CD14-positive monocyte (primary cell): Measurements from ENCODE around the gene ZDHHC4. TPM values are rescaled to one million over a fixed set of nuclear protein-coding genes. Genes with fewer than 3 reads are reported as not detected.

Experiments used
- DNase-seq, 3 donors: peaks; one replicate each; pipeline ENCODE4 v3.0.0-alpha.2; 2011 to 2022
- H2AFZ ChIP-seq: 2 replicates; pipeline ENCODE4 v1.6.0; 2012; ENCODE audit warnings: mild to moderate bottlenecking, low read depth, low read length, inconsistent platforms; ENCODE audit not compliant: insufficient read depth, poor library complexity, severe bottlenecking
- H3K27ac ChIP-seq, 2 donors: 1 replicate in 1 of 2; 2 replicates in 1 of 2; pipeline ENCODE4 v1.5.1; 2012 to 2013; ENCODE audit warnings: low read length in 2 of 2, control low read depth in 1 of 2, inconsistent platforms in 1 of 2, low read depth in 1 of 2, mild to moderate bottlenecking in 1 of 2
- H3K27me3 ChIP-seq, 2 donors: one replicate each; pipeline versions ENCODE4 v1.6.0 to v1.6.1; 2011 to 2013; ENCODE audit warnings: low read length in 2 of 2; ENCODE audit not compliant: control insufficient read depth in 2 of 2, insufficient read depth in 2 of 2
- H3K36me3 ChIP-seq, 2 donors: replicated peaks in 1 of 2; 1 replicate in 1 of 2; 2 replicates in 1 of 2; pipeline versions ENCODE4 v1.5.1 to v1.6.1; 2012 to 2013; ENCODE audit warnings: low read length in 2 of 2, control low read depth in 1 of 2, inconsistent platforms in 1 of 2, mild to moderate bottlenecking in 1 of 2; ENCODE audit not compliant: insufficient read depth in 2 of 2, control insufficient read depth in 1 of 2
- H3K4me1 ChIP-seq, 2 donors: 1 replicate in 1 of 2; 2 replicates in 1 of 2; pipeline versions ENCODE4 v1.5.1 to v1.6.1; 2012 to 2013; ENCODE audit warnings: low read length in 2 of 2, control low read depth in 1 of 2, inconsistent platforms in 1 of 2, mild to moderate bottlenecking in 1 of 2, moderate library complexity in 1 of 2; ENCODE audit not compliant: insufficient read depth in 2 of 2, control insufficient read depth in 1 of 2
- H3K4me2 ChIP-seq: replicated peaks from 2 replicates; pipeline ENCODE3; 2012; ENCODE audit warnings: low read length, moderate library complexity, mild to moderate bottlenecking; ENCODE audit not compliant: poor library complexity, severe bottlenecking; ENCODE audit errors: extremely low read depth
- H3K4me3 ChIP-seq, 3 experiments: fragments of 200-600 bp in 1 of 3; sonication (generic) in 1 of 3; replicated peaks in 1 of 3; 1 replicate in 2 of 3; 2 replicates in 1 of 3; pipeline ENCODE4 v1.5.1; 2011 to 2013; ENCODE audit warnings: low read length in 3 of 3, mild to moderate bottlenecking in 3 of 3, control low read depth in 2 of 3, low read depth in 2 of 3, inconsistent platforms in 1 of 3, moderate library complexity in 1 of 3
- H3K79me2 ChIP-seq: 2 replicates; pipeline ENCODE4 v1.6.0; 2012; ENCODE audit warnings: mild to moderate bottlenecking, control low read depth, inconsistent platforms, low read length, moderate library complexity; ENCODE audit not compliant: insufficient read depth
- H3K9ac ChIP-seq: 2 replicates; pipeline ENCODE4 v1.6.0; 2017; ENCODE audit warnings: low read length, mild to moderate bottlenecking; ENCODE audit not compliant: insufficient read depth, poor library complexity, severe bottlenecking
- H3K9me3 ChIP-seq, 2 donors: replicated peaks in 1 of 2; 1 replicate in 1 of 2; 2 replicates in 1 of 2; pipeline versions ENCODE4 v1.5.1 to v1.6.1; 2012 to 2013; ENCODE audit warnings: low read length in 2 of 2, control low read depth in 1 of 2; ENCODE audit not compliant: control insufficient read depth in 1 of 2, insufficient read depth in 1 of 2
- H4K20me1 ChIP-seq: 2 replicates; pipeline ENCODE4 v1.6.0; 2012; ENCODE audit warnings: mild to moderate bottlenecking, low read length, control low read depth, moderate library complexity; ENCODE audit not compliant: insufficient read depth
- H3K27ac Mint-ChIP-seq, 7 donors: one replicate each; pipeline ENCODE4 v1.8.0; 2020; ENCODE audit warnings: mild to moderate bottlenecking in 7 of 7, mixed read lengths in 7 of 7, moderate library complexity in 6 of 7, inconsistent platforms in 2 of 7
- H3K27me3 Mint-ChIP-seq, 3 donors: one replicate each; pipeline ENCODE4 v1.8.0; 2021 to 2022; ENCODE audit warnings: low read depth in 3 of 3, mild to moderate bottlenecking in 3 of 3, mixed read lengths in 3 of 3, moderate library complexity in 3 of 3, inconsistent platforms in 1 of 3
- H3K36me3 Mint-ChIP-seq, 2 donors: one replicate each; pipeline ENCODE4 v1.8.0; 2020; ENCODE audit warnings: mixed read lengths in 2 of 2, inconsistent platforms in 1 of 2, mild to moderate bottlenecking in 1 of 2
- H3K4me1 Mint-ChIP-seq: one replicate; pipeline ENCODE4 v1.8.0; 2020; ENCODE audit warnings: mild to moderate bottlenecking, mixed read lengths
- H3K4me3 Mint-ChIP-seq, 2 donors: one replicate each; pipeline ENCODE4 v1.8.0; 2020; ENCODE audit warnings: mild to moderate bottlenecking in 2 of 2, mixed read lengths in 2 of 2, moderate library complexity in 1 of 2
- H3K9me3 Mint-ChIP-seq, 7 donors: one replicate each; pipeline ENCODE4 v1.8.0; 2020 to 2022; ENCODE audit warnings: mixed read lengths in 7 of 7, mild to moderate bottlenecking in 6 of 7, moderate library complexity in 6 of 7, inconsistent platforms in 2 of 7
- WGBS: methylation state at CpG from one replicate; pipeline ENCODE4 v1.1.5; 2013; ENCODE audit warnings: missing lambda C conversion rate; ENCODE audit not compliant: insufficient coverage; 5-methylcytosine and 5-hydroxymethylcytosine counted together
- intact Hi-C, 2 donors: fragments of 100-400 bp; cut with micrococcal nuclease; formaldehyde crosslinking; loops; one replicate each; pipeline versions ENCODE4 v1.15.0 to v1.15.1; 2023
- polyA plus RNA-seq, 3 donors: library from polyadenylated mRNA; depleted of rRNA in 1 of 3; unstranded in 2 of 3; stranded (reverse) in 1 of 3; fragments of 300-500 nt in 2 of 3; fragments of >200 nt in 1 of 3; fragmentation: Illumina TruSeq in 2 of 3; gene quantifications; 1 replicate in 2 of 3; 2 replicates in 1 of 3; pipeline ENCODE4 v1.2.3, GENCODE V29; 2012 to 2021
- TF ChIP-seq, protein P1 (sequence below): fragments of 200-600 bp; IDR thresholded peaks from one replicate; pipeline ENCODE4 v1.8.0; 2022; ENCODE audit warnings: antibody characterized with exemption, mild to moderate bottlenecking

ZDHHC4 gene
- polyA plus RNA-seq, 3 donors, result 30.3 to 55.6 (median 52.9) TPM

DNA sequence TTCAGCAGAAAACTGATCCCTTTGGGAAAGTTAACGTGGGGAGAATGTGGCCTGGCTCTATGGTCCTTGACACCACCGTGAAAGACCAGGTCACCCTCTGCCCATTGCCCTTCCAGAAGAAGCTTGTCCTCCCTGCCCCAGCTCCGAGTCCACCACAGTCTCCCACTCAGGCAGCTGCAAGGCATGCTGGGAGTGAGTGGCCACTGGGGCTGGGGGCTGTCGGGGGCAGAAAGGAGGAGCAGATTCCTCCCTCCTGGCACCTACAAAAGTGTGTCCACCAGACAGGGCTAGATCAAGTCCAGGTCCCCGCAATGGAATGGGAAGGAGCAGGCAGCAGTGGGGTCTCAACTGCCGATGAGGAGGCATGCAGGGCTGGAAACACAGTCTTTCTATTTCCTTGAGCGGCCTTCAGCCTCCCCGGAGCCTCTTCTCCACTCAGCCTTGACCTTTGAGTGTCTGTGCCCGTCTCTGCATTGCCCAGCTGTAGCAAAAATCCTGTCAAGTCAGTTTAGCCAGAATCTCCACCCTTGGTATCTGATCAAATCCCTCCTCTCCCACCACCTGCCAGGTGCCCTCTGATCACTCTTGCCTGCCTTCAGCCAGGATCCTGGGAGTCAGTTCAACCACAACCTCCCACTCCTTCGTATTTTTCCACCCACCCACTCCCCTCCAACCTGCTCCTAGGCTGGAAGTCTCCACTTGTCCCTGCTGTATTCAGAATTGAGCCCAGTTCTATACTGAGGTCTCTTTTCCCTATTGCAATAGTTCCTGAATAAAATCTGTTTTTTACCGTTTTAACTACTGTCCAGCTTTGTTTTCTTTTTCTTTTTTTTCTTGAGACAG lies 53.0 kb downstream of the ZDHHC4 start:
- TF ChIP-seq, protein P1, sequence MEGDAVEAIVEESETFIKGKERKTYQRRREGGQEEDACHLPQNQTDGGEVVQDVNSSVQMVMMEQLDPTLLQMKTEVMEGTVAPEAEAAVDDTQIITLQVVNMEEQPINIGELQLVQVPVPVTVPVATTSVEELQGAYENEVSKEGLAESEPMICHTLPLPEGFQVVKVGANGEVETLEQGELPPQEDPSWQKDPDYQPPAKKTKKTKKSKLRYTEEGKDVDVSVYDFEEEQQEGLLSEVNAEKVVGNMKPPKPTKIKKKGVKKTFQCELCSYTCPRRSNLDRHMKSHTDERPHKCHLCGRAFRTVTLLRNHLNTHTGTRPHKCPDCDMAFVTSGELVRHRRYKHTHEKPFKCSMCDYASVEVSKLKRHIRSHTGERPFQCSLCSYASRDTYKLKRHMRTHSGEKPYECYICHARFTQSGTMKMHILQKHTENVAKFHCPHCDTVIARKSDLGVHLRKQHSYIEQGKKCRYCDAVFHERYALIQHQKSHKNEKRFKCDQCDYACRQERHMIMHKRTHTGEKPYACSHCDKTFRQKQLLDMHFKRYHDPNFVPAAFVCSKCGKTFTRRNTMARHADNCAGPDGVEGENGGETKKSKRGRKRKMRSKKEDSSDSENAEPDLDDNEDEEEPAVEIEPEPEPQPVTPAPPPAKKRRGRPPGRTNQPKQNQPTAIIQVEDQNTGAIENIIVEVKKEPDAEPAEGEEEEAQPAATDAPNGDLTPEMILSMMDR, result no peak
- peaks cover 11 to 15% (median 15%) of the 10 kb centered on the region in 3 donors for H3K27me3 Mint-ChIP-seq
- intact Hi-C loops, result loop anchor here (5.0 kb wide), 1 partner anchor 43 kb away; no protein-coding TSS in a partner anchor
- peaks cover 5 to 18% (median 15%) of the 10 kb centered on the region in 7 donors for H3K9me3 Mint-ChIP-seq
- no peak overlapping the region for H3K27ac Mint-ChIP-seq
- no peaks in the 10 kb centered on the region for H3K36me3 ChIP-seq
- no peak overlapping the region for H3K27ac ChIP-seq
- H3K4me3 Mint-ChIP-seq, result no peak overlapping the region
- H4K20me1 ChIP-seq, result no peaks in the 10 kb centered on the region
- 93% methylated on average over 8 of the region's 11 CpGs for WGBS
- no peak for DNase-seq
- H3K9ac ChIP-seq, result no peak overlapping the region
- H3K4me1 ChIP-seq, result peaks cover 13 to 20% of the 10 kb centered on the region in 2 donors
- no peaks in the 10 kb centered on the region for H3K79me2 ChIP-seq
- no peaks in the 10 kb centered on the region for H3K36me3 Mint-ChIP-seq
- no peaks in the 10 kb centered on the region for H3K27me3 ChIP-seq
- no peak overlapping the region for H3K4me2 ChIP-seq
- peaks cover 0 to 14% of the 10 kb centered on the region in 2 donors for H3K9me3 ChIP-seq
- no peak overlapping the region for H3K4me3 ChIP-seq
- H3K4me1 Mint-ChIP-seq, result peaks cover 13% of the 10 kb centered on the region
- H2AFZ ChIP-seq, result no peak overlapping the region

DNA sequence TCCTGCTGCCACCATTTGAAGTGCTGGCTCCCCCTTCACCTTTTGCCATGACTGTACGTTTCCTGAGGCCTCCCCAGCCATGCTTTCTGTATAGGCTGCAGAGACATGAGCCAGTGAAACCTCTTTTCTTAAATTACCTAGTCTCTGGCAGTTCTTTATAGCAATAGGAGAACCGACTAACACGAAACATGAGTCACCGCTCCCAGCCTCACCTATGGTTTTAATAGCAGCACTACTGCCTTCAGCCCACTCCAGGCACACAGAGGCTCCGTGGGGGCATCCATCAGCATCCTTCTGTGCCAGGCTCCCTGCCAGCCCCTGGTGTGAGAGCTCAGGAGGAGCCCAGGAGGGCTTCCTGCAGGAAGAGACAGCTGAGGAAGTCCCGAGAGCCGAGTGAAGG lies 54.4 kb downstream of the ZDHHC4 start:
- Histone ChIP-seq H3K9ac (no peak overlapping the region), H3K9me3 (peaks cover 0 to 22% of the 10 kb centered on the region in 2 donors), H3K27me3 (no peaks in the 10 kb centered on the region), H2AFZ (no peak overlapping the region), H4K20me1 (no peaks in the 10 kb centered on the region), H3K36me3 (no peaks in the 10 kb centered on the region), H3K27ac (no peak overlapping the region), H3K4me1 (peaks cover 26 to 34% of the 10 kb centered on the region in 2 donors), H3K4me3 (no peak overlapping the region), H3K4me2 (no peak overlapping the region), H3K79me2 (peaks cover 5% of the 10 kb centered on the region)
- Mint-ChIP-seq H3K9me3 (peaks cover 11 to 23% (median 17%) of the 10 kb centered on the region in 7 donors), H3K4me3 (peak overlapping the region in 1 of 2 donors; percentile 26), H3K4me1 (peaks cover 23% of the 10 kb centered on the region), H3K27ac (no peak overlapping the region), H3K27me3 (peaks cover 11 to 18% (median 13%) of the 10 kb centered on the region in 3 donors), H3K36me3 (no peaks in the 10 kb centered on the region)
- intact Hi-C loops, result loop anchor here (5.0 kb wide), 1 partner anchor 44 kb away; no protein-coding TSS in a partner anchor
- DNase-seq, result no peak
- 81% methylated on average over 6 of the region's 7 CpGs for WGBS
- TF ChIP-seq, protein P1, result no peak
